HPDE6-E6E7 (cell line): ENCODE results near the gene TBC1D2.
A peak's percentile ranks its signal among the peaks of the same experiment; 100 is the strongest.
"Not testable (repeated sequence)": the region's sequence is repeated elsewhere in the genome, so short reads cannot be mapped to it uniquely, and the experiment has no call there.

Experiments
- DNase-seq: peaks from one replicate; pipeline ENCODE4 v3.0.0; 2011; ENCODE audit warnings: missing footprints; ENCODE audit errors: extremely low spot score

Gene TBC1D2

GRCh38 chr9:98191671-98192502 is 63.6 kb downstream of the TBC1D2 start:
- peak; percentile 54 for DNase-seq

GRCh38 chr9:98191181-98191608 is 64.3 kb downstream of the TBC1D2 start:
- no peak for DNase-seq

GRCh38 chr9:98190757-98191105 is 64.7 kb downstream of the TBC1D2 start:
- no peak for DNase-seq

DNA sequence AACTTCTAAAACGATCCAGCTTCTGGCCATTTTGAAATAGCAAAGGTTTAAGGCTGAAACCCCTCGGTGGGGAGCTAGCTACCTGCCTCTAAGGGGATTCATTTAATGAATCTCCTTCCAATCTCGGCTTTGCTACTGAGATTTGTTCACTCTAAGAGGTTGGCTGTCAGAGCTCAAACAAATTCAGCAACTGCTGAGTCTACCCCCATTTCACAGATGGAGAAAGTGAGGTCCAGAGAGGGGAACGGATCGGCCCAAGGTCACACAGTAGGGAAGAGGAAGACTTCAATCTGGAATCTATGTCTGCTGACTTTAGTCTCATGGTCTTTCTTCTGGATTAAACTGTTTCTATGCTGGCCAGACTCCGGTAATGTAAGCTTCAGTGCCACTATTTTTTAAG is 66.0 kb downstream of the TBC1D2 start:
- no peak for DNase-seq

DNA sequence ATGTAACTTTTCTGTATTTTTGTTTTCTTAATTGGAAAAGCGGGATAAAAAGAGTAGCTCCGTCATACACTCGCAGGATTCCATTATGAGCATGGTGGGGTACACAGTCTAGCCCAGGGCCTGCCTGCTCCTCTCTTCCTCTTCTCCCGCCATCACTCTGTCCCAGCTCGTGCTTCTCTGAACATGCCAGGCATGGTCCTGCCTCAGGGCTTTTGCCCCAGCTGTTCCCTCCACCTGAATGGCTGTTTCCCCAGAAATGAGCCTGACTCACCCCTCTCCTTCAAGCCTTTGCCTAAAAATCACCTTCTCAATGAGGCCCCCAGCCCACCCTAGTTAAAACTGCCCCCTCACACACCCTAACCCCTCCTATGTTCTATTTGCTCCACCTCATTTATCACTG is 67.5 kb downstream of the TBC1D2 start:
- DNase-seq = no peak

DNA sequence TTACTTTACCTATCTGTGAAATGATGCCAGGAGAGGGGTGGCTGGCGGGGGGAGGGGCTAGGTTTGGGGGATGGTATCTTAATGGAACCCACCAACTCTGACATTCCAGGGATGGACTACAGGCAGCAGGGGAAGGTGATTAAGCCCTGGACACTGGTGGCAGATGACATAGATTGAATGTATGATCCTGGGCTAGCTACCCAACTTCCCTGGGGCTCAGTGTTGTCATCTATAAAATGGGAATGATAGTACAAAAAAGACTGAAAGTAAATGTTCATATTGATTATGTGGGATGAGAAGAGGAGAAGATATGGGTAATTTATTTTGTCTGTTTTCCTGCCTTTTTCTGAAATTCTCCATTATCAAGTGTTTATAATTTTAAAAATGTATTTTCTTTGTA is 69.2 kb downstream of the TBC1D2 start:
- DNase-seq = no peak

- no peak for DNase-seq
Measured at GRCh38 chr9:98185611-98186171, 69.8 kb downstream of the TBC1D2 start.

GRCh38 chr9:98185021-98185567 is 70.4 kb downstream of the TBC1D2 start:
- no peak for DNase-seq

- DNase-seq = no peak
Measured at GRCh38 chr9:98184326-98184725, 71.1 kb downstream of the TBC1D2 start.

DNA sequence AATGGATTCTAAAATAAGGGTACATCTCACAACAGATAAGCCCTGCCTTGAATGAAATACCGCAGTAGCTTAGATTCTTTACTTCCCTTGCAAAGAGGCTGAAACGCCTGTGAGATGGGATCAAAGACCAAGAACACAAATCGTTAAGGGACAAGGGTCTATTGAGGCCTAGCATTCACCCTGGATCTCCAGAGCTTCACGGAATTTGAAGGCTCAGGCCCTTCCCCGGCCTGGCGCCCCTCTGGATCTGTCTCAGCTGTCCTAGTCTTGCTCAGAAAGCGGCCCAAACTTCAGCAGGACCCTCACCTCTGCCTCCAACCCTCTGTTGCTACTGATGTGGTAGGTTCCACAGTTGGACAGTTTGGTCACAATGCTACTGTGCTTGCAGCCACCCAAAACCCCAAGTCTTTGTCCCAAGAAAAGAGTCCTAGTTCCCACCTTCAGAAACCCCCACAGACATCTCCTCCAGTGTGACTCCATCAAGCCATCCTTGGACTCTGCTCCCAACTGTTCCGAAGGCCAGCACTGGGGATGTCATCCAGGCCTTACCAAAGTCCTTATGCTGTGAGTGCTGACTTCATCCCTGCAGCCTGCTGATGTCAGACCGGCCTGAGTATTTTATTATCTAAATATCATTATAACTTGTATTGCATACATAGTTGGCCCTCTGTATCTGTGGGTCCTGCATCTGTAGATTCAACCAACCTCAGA is 72.4 kb downstream of the TBC1D2 start:
- no peak for DNase-seq

GRCh38 chr9:98182069-98182820 is 73.2 kb downstream of the TBC1D2 start:
- no peak for DNase-seq

- no peak for DNase-seq
Measured at GRCh38 chr9:98181746-98182068, 73.7 kb downstream of the TBC1D2 start.

GRCh38 chr9:98180996-98181395 is 74.5 kb downstream of the TBC1D2 start:
- no peak for DNase-seq

DNA sequence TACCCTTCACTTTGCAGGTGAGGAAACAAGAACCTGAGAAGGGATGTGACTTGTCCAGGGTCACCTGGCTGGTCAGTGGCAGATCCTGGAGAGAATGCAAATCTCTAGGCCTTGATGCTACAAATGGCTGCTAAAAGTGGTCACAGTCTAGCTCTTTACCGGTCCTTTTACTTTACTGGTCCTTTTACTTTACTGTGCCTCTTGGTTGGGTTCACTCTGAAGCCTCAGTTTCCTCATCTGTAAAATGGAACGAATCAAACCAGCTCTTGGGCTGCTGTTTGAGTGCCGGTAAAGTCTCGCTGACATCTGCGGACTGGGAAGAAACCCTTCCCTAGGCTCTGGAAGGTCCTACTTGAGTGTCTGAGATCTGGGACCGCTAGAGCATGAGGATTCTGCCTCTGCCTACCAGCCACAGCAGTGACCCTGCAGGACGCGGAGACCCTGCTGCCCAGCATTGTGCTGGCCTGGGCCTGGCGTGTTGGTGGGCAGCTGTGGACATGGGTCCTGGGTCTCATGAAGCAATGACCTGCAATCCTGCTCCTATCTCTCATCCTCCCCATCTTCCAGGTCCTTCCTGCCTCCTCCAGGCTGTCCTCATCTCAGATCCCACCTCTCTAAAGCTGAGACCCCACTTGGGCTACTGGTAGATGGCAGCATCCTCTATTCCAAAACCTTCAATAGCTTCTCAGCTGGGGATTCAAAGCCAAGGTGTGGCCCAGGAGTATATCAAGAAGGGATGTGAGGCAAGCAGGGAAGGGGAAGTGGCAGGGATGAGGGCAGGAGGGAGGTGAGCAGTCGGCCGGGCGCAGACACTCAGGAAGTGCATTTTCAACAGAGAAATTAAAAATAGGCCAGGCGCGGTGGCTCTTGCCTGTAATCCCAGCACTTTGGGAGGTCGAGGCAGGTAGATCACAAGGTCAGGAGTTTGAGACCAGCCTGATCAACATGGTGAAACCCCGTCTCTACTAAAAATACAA is 76.3 kb downstream of the TBC1D2 start:
- no peak for DNase-seq

DNA sequence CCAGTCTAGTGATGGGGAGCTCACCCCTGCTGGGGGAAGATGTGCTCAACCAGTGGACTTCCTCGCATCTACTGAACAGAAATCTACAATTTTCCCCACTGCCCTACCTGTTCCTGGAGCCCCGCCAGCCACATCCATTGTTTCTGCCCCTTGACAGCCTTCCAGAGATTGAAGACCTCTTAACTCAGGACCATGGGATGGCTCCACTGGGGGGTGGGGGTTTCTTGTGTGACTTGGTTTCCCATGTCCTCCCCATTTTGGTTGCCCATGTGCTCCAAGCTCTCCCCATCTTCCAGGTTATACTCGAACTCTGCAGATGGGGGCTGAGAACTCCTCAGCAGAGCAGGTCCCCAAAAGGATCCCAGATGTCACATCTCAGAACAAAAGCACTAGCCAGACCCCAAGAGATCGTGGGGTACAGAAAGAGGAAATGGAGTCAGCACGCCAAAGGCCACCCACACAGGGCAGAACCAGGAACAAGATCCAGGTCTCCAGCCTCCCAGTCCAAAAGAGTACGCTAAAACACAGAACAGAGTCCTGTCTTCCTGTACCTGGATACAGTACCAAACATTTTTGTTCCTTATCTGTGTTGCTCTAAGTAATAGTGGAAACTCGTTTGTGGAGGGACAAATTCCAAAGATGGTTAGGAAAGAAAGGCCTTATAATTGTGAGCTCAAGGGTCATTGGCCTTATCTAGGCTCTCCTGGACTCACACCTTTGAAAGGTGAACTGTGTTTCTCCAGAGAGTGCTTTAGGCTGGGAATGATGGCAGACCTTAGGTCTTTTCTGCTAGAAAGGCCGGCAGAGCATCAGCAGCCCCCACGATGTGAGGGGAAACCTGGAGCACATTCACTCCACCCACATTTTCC is 78.8 kb downstream of the TBC1D2 start:
- no peak for DNase-seq

GRCh38 chr9:98175762-98176161 is 79.7 kb downstream of the TBC1D2 start:
- no peak for DNase-seq

DNA sequence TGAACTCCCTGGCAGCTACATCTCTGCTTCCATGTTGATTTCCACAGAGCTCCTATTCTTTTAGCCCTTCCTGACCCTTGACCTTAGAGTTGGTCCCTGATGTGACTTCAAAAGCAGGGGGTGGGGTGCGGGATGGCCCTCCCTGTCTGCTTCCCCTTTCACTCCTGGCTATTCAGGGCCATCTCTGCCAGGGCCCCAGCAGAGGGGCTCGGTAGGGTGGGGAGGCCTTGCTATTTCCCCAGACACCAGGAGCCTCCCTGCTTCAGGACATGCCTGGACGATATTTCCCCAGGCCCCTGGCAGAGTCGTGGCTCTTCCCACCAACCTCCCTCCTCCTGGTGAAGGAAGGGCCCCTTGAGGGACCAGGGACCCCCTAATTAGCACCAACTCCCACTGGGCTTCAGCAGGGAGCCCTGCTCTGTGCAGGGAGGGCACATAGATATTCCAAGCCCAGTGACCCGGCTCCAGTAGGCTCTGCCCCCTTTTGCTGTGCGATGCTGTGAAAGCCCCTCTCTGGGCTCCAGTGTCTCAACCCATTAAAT is 80.3 kb downstream of the TBC1D2 start:
- no peak for DNase-seq

DNA sequence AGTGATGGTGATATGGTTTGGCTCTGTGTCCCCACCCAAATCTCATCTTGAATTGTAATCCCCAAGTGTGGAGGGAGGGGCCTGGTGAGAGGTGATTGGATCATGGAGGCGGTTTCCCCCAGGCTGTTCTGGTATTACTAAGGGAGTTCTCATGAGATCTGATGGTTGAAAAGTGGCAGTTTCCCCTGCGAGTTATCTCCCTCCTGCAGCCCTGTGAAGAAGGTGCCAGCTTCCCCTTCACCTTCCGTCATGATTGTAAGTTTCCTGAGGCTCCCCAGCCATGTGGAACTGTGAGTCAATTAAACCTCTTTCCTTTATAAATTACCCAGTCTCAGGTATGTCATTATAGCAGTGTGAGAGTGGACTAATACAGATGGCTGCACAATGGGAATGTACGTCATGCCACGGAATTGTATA is 80.9 kb downstream of the TBC1D2 start:
- not testable (repeated sequence) for DNase-seq

DNA sequence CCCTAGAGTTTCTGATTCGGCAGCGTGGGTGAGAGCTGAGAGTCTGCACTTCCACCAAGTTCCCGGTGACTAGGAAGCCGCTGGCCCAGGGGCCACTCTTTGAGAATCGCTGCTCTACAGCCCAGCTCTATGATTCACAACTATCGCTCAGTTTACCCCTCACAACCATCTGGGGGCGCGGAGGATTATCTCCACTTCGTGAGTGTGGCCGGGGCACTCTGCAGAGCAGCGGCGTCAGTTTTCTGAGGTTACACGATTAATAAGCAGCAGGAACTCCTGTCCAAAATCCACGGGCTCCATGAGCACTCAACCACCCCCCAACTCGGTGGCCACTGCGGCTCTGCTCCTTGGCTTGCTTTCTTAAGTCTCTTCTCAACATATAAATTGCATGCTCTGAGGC is 82.3 kb downstream of the TBC1D2 start:
- no peak for DNase-seq

DNA sequence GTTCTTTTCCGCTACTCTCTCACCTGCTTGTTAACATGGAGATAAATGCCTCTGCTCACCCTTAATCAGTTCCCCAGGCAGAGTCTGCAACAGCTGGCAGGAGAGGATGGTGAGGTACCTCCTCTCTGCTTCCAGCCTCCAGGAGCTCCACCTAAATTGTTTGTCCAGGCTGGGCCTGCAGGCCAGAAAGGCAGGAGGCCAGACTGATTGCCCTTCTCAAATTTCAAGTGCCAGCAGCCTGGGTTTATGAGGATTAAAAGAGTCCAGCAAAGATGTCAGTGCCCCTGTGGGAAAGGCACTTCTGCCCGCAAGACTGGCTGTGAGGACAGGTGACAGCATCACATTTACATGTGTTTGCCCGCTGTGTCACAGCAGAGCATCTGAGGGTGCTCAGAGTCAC is 82.8 kb downstream of the TBC1D2 start:
- DNase-seq = no peak
